Astrocyte of the cerebellum (primary cell): ENCODE measurements around the gene ERICH6.

Source experiments
- DNase-seq: peaks from one replicate; pipeline ENCODE4 v3.0.0-alpha.2; 2011; ENCODE audit warnings: low read depth
- H3K4me3 ChIP-seq: 2 replicates; pipeline ENCODE4 v1.5.1; 2011; ENCODE audit warnings: mild to moderate bottlenecking, low read depth, low read length, moderate library complexity
- in situ Hi-C: cut with HindIII; loops from 2 replicates; pipeline ENCODE4 v1.10.0; 2017; ENCODE audit warnings: low sequenced_read_pairs
- TF ChIP-seq, protein P1 (sequence below): IDR thresholded peaks from 2 replicates; pipeline ENCODE4 v1.5.1; 2012; ENCODE audit warnings: low read length, low read depth, moderate library complexity, mild to moderate bottlenecking; ENCODE audit errors: missing control alignments

Gene ERICH6

DNA sequence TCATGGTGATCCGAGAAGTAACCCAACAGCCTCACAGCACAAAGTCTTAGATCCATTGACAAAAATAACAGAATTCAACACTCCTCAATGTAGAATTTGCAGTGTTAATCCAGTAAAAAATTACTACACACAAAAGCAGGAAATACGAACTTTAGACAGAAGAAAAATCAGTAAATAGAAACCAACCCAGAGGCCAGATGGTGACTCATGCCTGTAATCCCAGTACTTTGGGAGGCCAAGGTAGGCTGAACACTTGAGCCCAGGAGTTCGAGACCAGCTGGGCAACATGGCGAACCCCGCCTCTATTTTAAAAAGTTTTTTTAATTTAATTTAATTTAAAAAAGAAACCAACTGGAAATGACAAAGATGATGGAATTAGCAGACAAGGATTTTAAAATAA, 64.5 kb downstream of the ERICH6 start:
- H3K4me3 ChIP-seq: no peak overlapping the region
- in situ Hi-C loops: no loop called here
- TF ChIP-seq, protein P1, sequence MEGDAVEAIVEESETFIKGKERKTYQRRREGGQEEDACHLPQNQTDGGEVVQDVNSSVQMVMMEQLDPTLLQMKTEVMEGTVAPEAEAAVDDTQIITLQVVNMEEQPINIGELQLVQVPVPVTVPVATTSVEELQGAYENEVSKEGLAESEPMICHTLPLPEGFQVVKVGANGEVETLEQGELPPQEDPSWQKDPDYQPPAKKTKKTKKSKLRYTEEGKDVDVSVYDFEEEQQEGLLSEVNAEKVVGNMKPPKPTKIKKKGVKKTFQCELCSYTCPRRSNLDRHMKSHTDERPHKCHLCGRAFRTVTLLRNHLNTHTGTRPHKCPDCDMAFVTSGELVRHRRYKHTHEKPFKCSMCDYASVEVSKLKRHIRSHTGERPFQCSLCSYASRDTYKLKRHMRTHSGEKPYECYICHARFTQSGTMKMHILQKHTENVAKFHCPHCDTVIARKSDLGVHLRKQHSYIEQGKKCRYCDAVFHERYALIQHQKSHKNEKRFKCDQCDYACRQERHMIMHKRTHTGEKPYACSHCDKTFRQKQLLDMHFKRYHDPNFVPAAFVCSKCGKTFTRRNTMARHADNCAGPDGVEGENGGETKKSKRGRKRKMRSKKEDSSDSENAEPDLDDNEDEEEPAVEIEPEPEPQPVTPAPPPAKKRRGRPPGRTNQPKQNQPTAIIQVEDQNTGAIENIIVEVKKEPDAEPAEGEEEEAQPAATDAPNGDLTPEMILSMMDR: no peak
- no peak for DNase-seq

DNA sequence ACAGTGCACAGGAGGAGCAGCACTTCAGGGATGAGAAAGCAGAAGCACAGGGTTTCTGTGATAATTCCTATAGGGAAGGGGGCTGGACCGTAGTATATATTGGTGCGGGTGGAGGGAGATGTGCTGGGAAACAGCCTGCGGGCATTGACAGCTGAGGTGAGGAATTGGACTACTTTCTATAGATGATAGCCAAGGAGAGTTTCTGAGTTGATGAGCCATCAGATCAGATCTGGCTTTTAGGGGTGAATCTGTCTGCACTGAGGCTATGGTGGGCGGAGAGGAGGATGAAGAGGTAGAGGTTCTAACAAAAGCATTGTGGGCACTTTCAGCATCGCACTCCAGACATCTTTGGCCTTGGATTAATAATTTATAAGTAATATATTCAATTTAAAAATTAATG, 67.5 kb downstream of the ERICH6 start:
- in situ Hi-C loops: no loop called here

GRCh38 chr3:150635526-150635925, 68.2 kb downstream of the ERICH6 start:
- in situ Hi-C loops: no loop called here
- H3K4me3 ChIP-seq: no peak overlapping the region
- TF ChIP-seq, protein P1: no peak
- DNase-seq: no peak

More for the DNA sequence above, 67.5 kb downstream of the ERICH6 start:
- TF ChIP-seq, protein P1: no peak
- H3K4me3 ChIP-seq: no peak overlapping the region
- no peak for DNase-seq

DNA sequence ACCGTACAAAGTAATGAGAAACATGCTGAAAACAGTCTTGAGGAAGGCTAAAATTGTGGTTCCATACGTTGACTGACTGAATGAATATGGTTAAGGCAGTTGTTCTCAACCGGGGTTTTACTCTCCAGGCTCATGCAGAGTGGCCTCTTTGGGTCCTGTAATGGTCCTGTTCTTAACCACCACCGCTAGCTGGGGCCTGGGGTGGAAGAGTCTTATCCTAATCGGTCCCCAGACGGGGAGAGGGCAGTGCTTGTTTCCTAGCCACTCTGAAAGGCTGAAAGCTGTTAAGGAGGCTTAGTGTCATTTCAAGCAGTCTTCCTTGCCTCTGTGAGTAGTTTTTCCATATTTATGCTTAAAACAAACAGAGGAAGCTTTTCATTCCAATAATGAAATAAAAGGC, 68.6 kb downstream of the ERICH6 start:
- TF ChIP-seq, protein P1: no peak
- H3K4me3 ChIP-seq: no peak overlapping the region
- no peak for DNase-seq
- in situ Hi-C loops: no loop called here

DNA sequence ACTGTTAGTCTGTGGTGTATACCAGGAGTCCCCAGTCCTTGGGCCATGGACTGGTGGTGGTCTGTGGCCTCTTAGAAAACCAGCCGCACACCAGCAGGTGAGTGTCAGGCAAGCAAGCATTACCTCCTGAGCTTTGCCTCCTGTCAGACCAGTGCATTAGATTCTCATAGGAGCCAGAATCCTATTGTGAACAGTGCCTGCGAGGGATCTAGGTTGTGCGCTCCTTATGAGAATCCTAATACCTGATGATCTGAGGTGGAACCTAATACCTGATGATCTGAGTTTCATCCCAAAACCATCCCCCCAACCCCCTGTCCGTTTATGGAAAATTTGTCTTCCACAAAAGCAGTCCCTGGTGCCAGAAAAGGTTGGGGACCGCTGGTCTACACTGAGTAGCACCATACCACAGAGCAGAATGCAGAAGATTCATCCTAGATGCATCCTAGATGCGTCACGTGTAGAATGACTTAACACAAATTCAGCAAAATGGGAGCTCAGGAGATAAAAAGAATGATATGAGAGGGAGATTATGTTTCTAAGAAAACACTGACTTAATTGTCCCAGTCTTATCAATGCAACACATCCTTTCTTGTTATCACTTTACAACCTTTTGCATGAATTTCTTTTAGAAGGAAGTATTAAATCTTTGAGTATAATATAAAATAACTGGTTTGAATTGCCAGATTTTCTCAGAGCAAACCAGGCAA, 72.1 kb downstream of the ERICH6 start:
- no peak for DNase-seq
- TF ChIP-seq, protein P1: no peak
- H3K4me3 ChIP-seq: no peak overlapping the region
- in situ Hi-C loops: no loop called here

GRCh38 chr3:150627557-150627956, 76.2 kb downstream of the ERICH6 start:
- in situ Hi-C loops: no loop called here
- TF ChIP-seq, protein P1: no peak
- no peak overlapping the region for H3K4me3 ChIP-seq
- DNase-seq: no peak
